Measurements from ENCODE around the gene PAQR4.
"Not testable (repeated sequence)": the region's sequence is repeated elsewhere in the genome, so short reads cannot be mapped to it uniquely, and the experiment has no call there.

Gene PAQR4

DNA sequence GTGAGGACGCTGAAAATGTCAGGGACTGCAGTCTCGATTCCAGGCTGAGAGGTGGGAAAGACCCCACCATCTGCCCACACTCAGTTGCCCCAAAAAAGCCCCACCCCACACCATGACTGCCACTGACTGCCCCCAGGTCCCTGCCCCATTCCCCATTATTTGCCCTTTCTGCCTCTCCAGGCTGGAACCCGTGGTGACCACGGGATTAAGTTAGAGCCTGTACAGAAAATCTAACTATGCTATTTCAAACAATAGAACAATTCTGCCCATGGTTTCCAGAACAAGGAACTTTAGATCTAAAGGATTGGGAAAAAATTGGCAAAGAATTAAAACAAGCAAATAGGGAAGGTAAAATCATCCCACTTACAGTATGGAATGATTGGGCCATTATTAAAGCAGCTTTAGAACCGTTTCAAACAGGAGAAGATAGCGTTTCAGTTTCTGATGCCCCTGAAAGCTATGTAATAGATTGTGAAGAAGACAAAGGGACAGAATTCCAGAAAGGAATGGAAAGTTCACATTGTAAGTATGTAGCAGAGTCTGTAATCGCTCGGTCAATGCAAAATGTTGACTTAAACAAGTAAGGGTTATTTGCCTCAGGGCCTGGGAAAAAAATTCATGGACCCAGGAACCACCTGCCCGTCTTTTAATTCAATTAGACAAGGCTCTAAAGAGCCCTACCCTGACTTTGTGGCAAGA is 43.0 kb upstream of the PAQR4 start:
- H3K79me2 ChIP-seq = peaks cover 46% of the 10 kb centered on the region
- no peak for TF ChIP-seq CTCF (IDR thresholded peaks at IDR 0.05)
- no peak overlapping the region for H3K4me2 ChIP-seq (ENCODE audit: low read length)
- no peak overlapping the region for H3K4me3 ChIP-seq (ENCODE audit: low read depth, low read length)
- no peaks in the 10 kb centered on the region for H3K4me1 ChIP-seq
- H2AFZ ChIP-seq = no peak overlapping the region
- H3K27ac ChIP-seq = no peak overlapping the region
- H3K36me3 ChIP-seq (ENCODE audit: control insufficient read depth, insufficient read depth, low read length) = no peaks in the 10 kb centered on the region
- H3K27me3 ChIP-seq (ENCODE audit: control insufficient read depth, insufficient read depth, low read length) = no peaks in the 10 kb centered on the region
- no peak overlapping the region for H3K9ac ChIP-seq
- H3K9me3 ChIP-seq (ENCODE audit: control insufficient read depth, low read length) = no peaks in the 10 kb centered on the region

GRCh38 chr16:2926650-2926999 is 42.5 kb upstream of the PAQR4 start:
- H2AFZ ChIP-seq = no peak overlapping the region
- no peak overlapping the region for H3K27ac ChIP-seq
- H3K4me1 ChIP-seq = no peaks in the 10 kb centered on the region
- TF ChIP-seq CTCF (IDR thresholded peaks at IDR 0.05) = no peak
- no peaks in the 10 kb centered on the region for H3K9me3 ChIP-seq (ENCODE audit: control insufficient read depth, low read length)
- peak overlapping the region; percentile 18 for H3K4me2 ChIP-seq (ENCODE audit: low read length)
- no peak overlapping the region for H3K4me3 ChIP-seq (ENCODE audit: low read depth, low read length)
- H3K9ac ChIP-seq = no peak overlapping the region
- H3K36me3 ChIP-seq (ENCODE audit: control insufficient read depth, insufficient read depth, low read length) = no peaks in the 10 kb centered on the region
- no peaks in the 10 kb centered on the region for H3K27me3 ChIP-seq (ENCODE audit: control insufficient read depth, insufficient read depth, low read length)
- H3K79me2 ChIP-seq = peaks cover 47% of the 10 kb centered on the region

GRCh38 chr16:2927010-2927646 is 42.0 kb upstream of the PAQR4 start:
- H3K27me3 ChIP-seq (ENCODE audit: control insufficient read depth, insufficient read depth, low read length) = no peaks in the 10 kb centered on the region
- peak overlapping the region; percentile 18 for H3K4me2 ChIP-seq (ENCODE audit: low read length)
- H3K4me3 ChIP-seq (ENCODE audit: low read depth, low read length) = no peak overlapping the region
- H3K79me2 ChIP-seq = peaks cover 47% of the 10 kb centered on the region
- no peaks in the 10 kb centered on the region for H3K4me1 ChIP-seq
- H3K27ac ChIP-seq = no peak overlapping the region
- H3K36me3 ChIP-seq (ENCODE audit: control insufficient read depth, insufficient read depth, low read length) = no peaks in the 10 kb centered on the region
- peak; percentile 99 for TF ChIP-seq CTCF (IDR thresholded peaks at IDR 0.05)
- H2AFZ ChIP-seq = no peak overlapping the region
- H3K9ac ChIP-seq = no peak overlapping the region
- H3K9me3 ChIP-seq (ENCODE audit: control insufficient read depth, low read length) = no peaks in the 10 kb centered on the region

GRCh38 chr16:2928151-2928550 is 41.0 kb upstream of the PAQR4 start:
- not testable (repeated sequence) for H3K9me3 ChIP-seq (ENCODE audit: control insufficient read depth, low read length); H3K4me1 ChIP-seq; H3K36me3 ChIP-seq (ENCODE audit: control insufficient read depth, insufficient read depth, low read length); H3K27me3 ChIP-seq (ENCODE audit: control insufficient read depth, insufficient read depth, low read length); H3K27ac ChIP-seq; H2AFZ ChIP-seq; H3K4me3 ChIP-seq (ENCODE audit: low read depth, low read length); H3K9ac ChIP-seq; H3K4me2 ChIP-seq (ENCODE audit: low read length)
- peaks cover 45% of the 10 kb centered on the region for H3K79me2 ChIP-seq

- Histone ChIP-seq H3K9ac (no peak overlapping the region), H3K27ac (no peak overlapping the region), H3K9me3 (ENCODE audit: control insufficient read depth, low read length) (no peaks in the 10 kb centered on the region), H3K4me2 (ENCODE audit: low read length) (no peak overlapping the region), H3K27me3 (ENCODE audit: control insufficient read depth, insufficient read depth, low read length) (no peaks in the 10 kb centered on the region), H3K79me2 (peaks cover 39% of the 10 kb centered on the region), H3K4me3 (ENCODE audit: low read depth, low read length) (no peak overlapping the region), H3K36me3 (ENCODE audit: control insufficient read depth, insufficient read depth, low read length) (no peaks in the 10 kb centered on the region), H2AFZ (no peak overlapping the region), H3K4me1 (no peaks in the 10 kb centered on the region)
- TF ChIP-seq CTCF (IDR thresholded peaks at IDR 0.05) = no peak
Measured at GRCh38 chr16:2928796-2929195, 40.4 kb upstream of the PAQR4 start.

Data from parathyroid adenoma (tissue), 2 donors.